Ovary (tissue), 9 donors: ENCODE data around the gene METTL16. TPM values are rescaled to one million over a fixed set of nuclear protein-coding genes. Genes with fewer than 3 reads are reported as not detected.
A peak's percentile ranks its signal among the peaks of the same experiment; 100 is the strongest.

Experiments used
- DNase-seq, 5 donors: peaks; one replicate each; pipeline ENCODE4 v3.0.0-alpha.2; 2019 to 2020
- H3K27ac ChIP-seq, 2 donors: fragments of 200-600 bp; one replicate each; pipeline versions ENCODE4 v1.5.1 to v1.8.0; 2019 to 2022
- H3K27me3 ChIP-seq: fragments of 200-600 bp; one replicate; pipeline ENCODE4 v1.8.0; 2022
- H3K36me3 ChIP-seq: fragments of 200-600 bp; sonication (generic); one replicate; pipeline ENCODE4 v1.5.1; 2019
- H3K4me1 ChIP-seq: one replicate; pipeline ENCODE4 v1.8.1; 2013; ENCODE audit warnings: mild to moderate bottlenecking, moderate library complexity; ENCODE audit not compliant: insufficient read depth
- H3K4me3 ChIP-seq: fragments of 200-600 bp; sonication (generic); one replicate; pipeline ENCODE4 v1.5.1; 2017
- H3K9me3 ChIP-seq, 2 donors: fragments of 200-600 bp in 1 of 2; sonication (generic) in 1 of 2; one replicate each; pipeline versions ENCODE4 v1.5.1 to v1.8.1; 2013 to 2019; ENCODE audit warnings: mild to moderate bottlenecking in 1 of 2, moderate library complexity in 1 of 2
- CTCF ChIP-seq, 3 donors: fragments of 450-650 bp in 2 of 3; fragments of 200-600 bp in 1 of 3; IDR thresholded peaks; one replicate each; pipeline versions ENCODE4 v1.5.1 to v1.8.0; 2016 to 2022; ENCODE audit warnings: antibody characterized with exemption in 3 of 3, mild to moderate bottlenecking in 1 of 3
- EP300 ChIP-seq: sonication (generic); formaldehyde crosslinking; IDR thresholded peaks from one replicate; pipeline ENCODE4 v1.6.1; 2017; ENCODE audit warnings: antibody characterized with exemption
- POLR2A ChIP-seq: fragments of 450-650 bp; IDR thresholded peaks from one replicate; pipeline ENCODE4 v1.6.1; 2017; ENCODE audit warnings: antibody characterized with exemption, mild to moderate bottlenecking, moderate library complexity
- WGBS, 3 donors: extraction: QIAGEN DNeasy Blood & Tissue Kit in 1 of 3; methylation state at CpG; one replicate each; pipeline versions ENCODE4 v1.1.5 to v1.1.7; 2013 to 2017; 5-methylcytosine and 5-hydroxymethylcytosine counted together
- intact Hi-C, 4 donors: fragments of 100-400 bp; cut with DNase I; formaldehyde crosslinking; loops; one replicate each; pipeline versions ENCODE4 v1.11.0 to v1.15.1; 2022 to 2023
- polyA plus RNA-seq, 2 donors: library from polyadenylated mRNA; stranded (reverse); fragments of 200-250 nt in 1 of 2; fragments of 350-450 nt in 1 of 2; fragmentation: Illumina TruSeq in 1 of 2; extraction: RNeasy Lipid Tissue Mini Kit (QIAGEN cat#74804) in 1 of 2; gene quantifications; one replicate each; pipeline ENCODE4 v1.2.3, GENCODE V29; 2013 to 2014
- total RNA-seq, 7 donors: library from RNA; depleted of rRNA in 2 of 7; stranded (reverse); fragments of >200 nt in 2 of 7; fragmentation: NEBNext Ultra II Directional in 3 of 7; extraction: Animal tissue kit (Norgen Biotek cat#: 25700) in 3 of 7; gene quantifications; one replicate each; pipeline versions ENCODE4 v1.1.0 to v1.2.4, GENCODE V29; 2016 to 2023
- donor health status: DM: no; HTN: no; CAD: no; lungs with moderate emphysema.
- donor health status: DM: no; HTN: no; CAD: no.
- donor health status: Bipolar disorder and iron deficiency.
- donor health status: DM: yes; HTN: yes; CAD: no.
- donor health status: DM: no; HTN: no; CAD: no.
- donor health status: DM: yes; HTN: yes; CAD: no.

The METTL16 gene
- total and polyA plus RNA-seq, 9 donors, result 18.4 to 69.1 (median 38.8) TPM

- Histone ChIP-seq H3K36me3 (no peaks in the 10 kb centered on the region), H3K27ac (peak overlapping the region; percentile 84 to 99), H3K4me3 (no peak overlapping the region), H3K9me3 (no peaks in the 10 kb centered on the region), H3K4me1 (peaks cover 37% of the 10 kb centered on the region), H3K27me3 (no peaks in the 10 kb centered on the region)
- WGBS, 3 donors, result 79 to 81% (median 79%) methylated on average over 16 of the region's 16 CpGs
- DNase-seq, result peak in 3 of 5 donors; percentile 60 to 70 (median 66)
- no peak for TF ChIP-seq POLR2A
- TF ChIP-seq EP300, result no peak
- TF ChIP-seq CTCF (IDR thresholded peaks at IDR 0.05), result no peak
- intact Hi-C loops, result no loop called here
Measured at GRCh38 chr17:2394775-2395201, 116.9 kb downstream of the METTL16 start.

GRCh38 chr17:2393954-2394749, 117.5 kb downstream of the METTL16 start:
- Histone ChIP-seq H3K27ac (peak overlapping the region; percentile 84 to 99), H3K27me3 (no peaks in the 10 kb centered on the region), H3K36me3 (no peaks in the 10 kb centered on the region), H3K4me1 (peaks cover 35% of the 10 kb centered on the region), H3K9me3 (no peaks in the 10 kb centered on the region), H3K4me3 (peak overlapping the region; percentile 50)
- peak in 2 of 5 donors; percentile 40 to 64 for DNase-seq
- TF ChIP-seq EP300, result no peak
- no peak for TF ChIP-seq POLR2A
- TF ChIP-seq CTCF (IDR thresholded peaks at IDR 0.05), result no peak
- 22 to 25% (median 25%) methylated on average over 38 to 53 of the region's 53 CpGs for WGBS, 3 donors
- intact Hi-C loops, result no loop called here

- Histone ChIP-seq H3K27ac (peak overlapping the region; percentile 84 to 99), H3K4me1 (peaks cover 31% of the 10 kb centered on the region), H3K4me3 (peak overlapping the region; percentile 50), H3K9me3 (no peaks in the 10 kb centered on the region), H3K27me3 (no peaks in the 10 kb centered on the region), H3K36me3 (no peaks in the 10 kb centered on the region)
- intact Hi-C loops, result no loop called here
- 0% methylated on average over 39 to 98 of the region's 99 CpGs for WGBS, 3 donors
- DNase-seq, result peak; percentile 89 to 95 (median 94)
- TF ChIP-seq EP300 (no peak), POLR2A (peak; percentile 87), CTCF (IDR thresholded peaks at IDR 0.05) (no peak)
Measured at GRCh38 chr17:2393174-2393953, 118.3 kb downstream of the METTL16 start.

- DNase-seq, result peak; percentile 96 to 98 (median 97)
- WGBS, 3 donors, result 0 to 2% (median 1%) methylated on average over 49 to 82 of the region's 83 CpGs
- H3K27me3 ChIP-seq, result no peaks in the 10 kb centered on the region
- H3K9me3 ChIP-seq, result no peaks in the 10 kb centered on the region
- intact Hi-C loops, result no loop called here
- peak overlapping the region; percentile 84 to 99 for H3K27ac ChIP-seq
- peak overlapping the region; percentile 50 for H3K4me3 ChIP-seq
- H3K36me3 ChIP-seq, result no peaks in the 10 kb centered on the region
- TF ChIP-seq EP300 (peak; percentile 67), CTCF (IDR thresholded peaks at IDR 0.05) (no peak), POLR2A (peak; percentile 79)
- peaks cover 24% of the 10 kb centered on the region for H3K4me1 ChIP-seq
Measured at GRCh38 chr17:2392252-2393173, 119.2 kb downstream of the METTL16 start.
